SH-SY5Y (cell line): ENCODE results near the gene DRD2.

Experiments used
- GATA2 ChIP-seq: IDR thresholded peaks from 2 replicates; pipeline ENCODE4 v1.6.1; 2011; ENCODE audit warnings: mild to moderate bottlenecking, low read depth, low read length
- GATA3 ChIP-seq: IDR thresholded peaks from 2 replicates; pipeline ENCODE4 v1.6.1; 2011; ENCODE audit warnings: low read depth, mild to moderate bottlenecking, low read length, moderate library complexity

DNA sequence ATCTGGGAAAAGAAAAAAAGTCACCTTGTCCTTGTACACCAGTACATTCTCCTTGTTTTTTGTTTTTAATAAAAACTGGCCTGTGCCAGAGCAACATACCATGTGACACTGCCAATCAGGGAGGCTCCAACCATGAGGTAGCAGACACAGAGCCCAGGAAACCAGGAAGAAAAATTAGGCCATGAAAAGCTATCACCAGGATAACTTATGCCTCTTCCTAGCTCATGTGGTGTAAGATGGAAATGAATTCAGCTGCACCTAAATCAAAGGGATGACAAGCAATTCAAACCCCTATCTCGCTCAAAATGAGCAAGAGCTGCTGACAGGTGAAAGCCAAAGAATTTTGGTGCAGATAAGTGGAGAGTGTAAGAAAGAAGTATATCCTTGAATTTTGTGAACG, 7.7 kb downstream of the DRD2 start:
- TF ChIP-seq GATA2: no peak
- TF ChIP-seq GATA3: no peak
